MV-4-11 (cell line): ENCODE measurements around the gene TIMM17B.

Source experiments
- DNase-seq: peaks from one replicate; lab custom pipeline; 2025; lab: John Stamatoyannopoulos, UW

Gene TIMM17B

DNA sequence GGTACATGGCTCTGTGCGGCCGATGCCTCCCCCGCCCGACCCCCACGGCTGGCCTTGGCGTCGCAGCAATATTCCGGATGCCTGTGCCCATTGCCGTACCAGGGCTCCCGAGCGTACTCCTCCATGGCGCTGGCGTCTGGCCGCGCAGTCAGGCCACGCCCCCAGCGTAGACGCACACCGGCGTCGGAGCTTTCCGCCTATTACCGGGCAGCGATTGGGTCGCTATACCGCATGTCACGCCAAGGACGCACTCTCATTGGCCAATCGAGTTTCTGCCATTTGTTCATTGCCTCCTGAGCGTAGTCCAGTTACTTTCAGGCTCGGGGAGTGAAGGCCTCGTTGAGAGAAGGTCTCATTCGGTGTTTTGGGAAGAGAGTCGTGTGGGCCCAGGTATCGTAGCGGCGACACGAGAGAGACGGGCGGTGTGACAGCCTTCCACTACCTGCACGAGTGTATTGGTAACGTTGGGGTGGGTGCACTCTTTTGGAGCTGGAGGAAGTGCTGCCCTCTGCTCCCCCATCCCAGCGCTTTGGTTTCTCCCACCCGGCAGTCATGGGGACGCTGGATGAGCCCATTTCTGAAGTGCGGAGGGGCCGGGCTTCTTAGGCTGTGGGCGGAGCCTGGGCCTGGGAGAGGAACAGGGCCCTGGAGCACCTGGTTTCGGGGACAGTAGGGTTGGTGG is at the start of gene TIMM17B, which contains the start of gene PQBP1:
TSS of gene TIMM17B (minus strand) at position 144 of the 682 bp plus-strand sequence. CDS start at position 125, 19 bp downstream.
TSS of gene PQBP1 (plus strand) at position 306 of the 682 bp plus-strand sequence. CDS start 580 bp downstream, outside the sequence.
- peak; percentile 93 for DNase-seq

DNA sequence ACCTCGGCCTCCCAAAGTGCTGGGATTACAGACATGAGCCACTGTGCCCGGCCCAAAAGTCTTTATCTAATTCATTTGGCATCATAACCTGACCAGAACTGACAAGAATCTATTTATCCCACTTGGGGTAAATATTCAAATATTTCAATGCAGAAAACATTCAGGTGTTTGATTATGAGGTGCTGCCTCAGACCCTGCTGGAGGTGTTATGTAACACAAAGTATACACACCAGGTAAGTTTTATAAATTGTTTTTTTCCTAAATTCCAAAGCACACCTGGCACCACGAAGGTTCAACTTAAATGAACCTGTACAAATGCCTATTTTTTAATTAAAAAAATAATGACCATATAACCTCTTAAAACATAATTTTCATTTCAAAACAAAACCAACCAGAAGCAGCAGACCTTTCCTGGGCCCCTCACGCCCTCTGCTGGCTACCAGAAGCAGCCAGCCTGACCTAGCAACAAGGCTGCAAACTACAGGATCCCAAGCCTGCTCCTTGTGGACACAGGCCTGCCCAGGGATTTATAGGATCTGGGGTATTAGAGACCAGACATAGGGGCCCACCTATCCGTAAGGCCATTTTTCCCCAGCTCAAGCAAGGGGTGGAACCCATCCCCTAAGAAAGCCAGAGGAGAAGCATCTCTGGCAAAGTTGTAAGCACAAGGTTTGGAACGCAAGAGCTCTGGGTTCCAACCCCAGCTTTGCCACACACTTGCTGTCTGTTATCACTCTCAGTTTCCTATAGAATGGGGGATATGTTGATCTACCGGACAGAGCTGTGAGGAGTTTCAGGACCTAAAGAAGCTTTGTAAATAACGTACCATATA is 48.2 kb upstream of the TIMM17B start:
- peak; percentile 15 for DNase-seq

- no peak for DNase-seq
These were observed 45.3 kb upstream of the TIMM17B start for GRCh38 chrX:48942895-48943294.

GRCh38 chrX:48940404-48940955 is 42.9 kb upstream of the TIMM17B start:
- peak; percentile 40 for DNase-seq

DNA sequence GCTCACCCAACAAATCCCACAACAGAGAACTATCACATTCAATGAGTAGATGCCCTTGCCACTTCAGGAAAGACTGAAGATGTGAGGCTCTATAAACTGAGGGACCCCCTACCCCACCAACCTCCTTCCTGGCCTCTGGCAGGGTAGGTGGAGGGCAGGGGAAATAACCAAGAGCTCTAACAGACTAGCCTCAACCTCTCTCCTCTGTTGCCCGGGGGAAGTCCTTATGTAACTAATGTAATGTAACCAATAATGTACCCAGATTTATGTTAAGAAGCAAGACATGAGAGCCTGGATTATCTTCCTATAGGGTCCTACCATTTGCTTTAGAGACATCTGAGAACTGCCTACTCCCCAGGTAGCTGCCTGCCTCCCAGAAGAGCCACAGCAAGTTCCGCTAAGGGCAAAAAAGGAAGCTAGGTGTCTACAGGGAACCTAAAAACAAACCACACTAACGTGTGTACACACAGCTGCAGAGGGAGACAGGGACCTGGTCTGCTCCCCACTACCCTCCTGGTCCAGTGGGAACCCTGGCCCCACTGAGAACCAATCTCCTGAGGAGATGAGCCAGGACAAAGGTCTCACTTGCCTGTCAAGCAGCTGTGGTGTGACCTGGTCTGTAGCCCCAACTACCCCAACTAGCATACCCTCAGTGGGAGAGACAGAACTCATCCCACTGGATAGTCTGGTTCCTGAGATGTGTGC is 42.1 kb upstream of the TIMM17B start:
- DNase-seq = no peak

DNA sequence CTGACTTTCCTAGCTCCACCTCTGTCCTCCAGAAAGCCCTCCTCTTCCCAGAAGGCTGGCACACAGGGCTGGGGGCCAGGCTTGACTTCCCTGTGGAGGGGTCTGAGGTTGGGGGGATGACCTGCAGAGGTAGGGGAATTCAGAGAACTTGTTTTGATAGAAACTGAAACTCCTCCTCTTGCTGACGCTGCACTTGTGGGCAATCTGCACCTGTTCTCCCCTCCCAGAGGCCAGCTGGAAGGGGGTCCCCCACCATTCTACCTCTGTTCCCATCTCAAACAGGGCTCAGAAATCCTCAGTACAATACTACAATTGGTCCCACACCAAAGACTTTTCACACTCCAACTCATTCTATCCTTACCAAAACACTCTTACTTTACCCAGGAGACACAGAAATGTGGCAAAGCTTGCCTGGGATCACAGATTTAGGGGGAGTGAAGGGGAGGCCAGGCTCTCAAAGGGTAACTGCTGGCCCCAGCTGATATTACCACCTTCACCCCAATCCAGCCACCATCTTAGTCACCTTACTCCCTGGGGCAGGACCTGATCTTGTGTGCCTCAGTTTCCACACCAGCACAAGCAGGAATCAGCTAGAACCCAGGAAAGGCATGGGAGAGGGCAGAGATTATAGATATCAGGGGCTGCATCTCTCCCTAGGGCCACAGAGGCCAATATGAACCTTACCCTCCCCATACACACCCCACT is 41.3 kb upstream of the TIMM17B start:
- DNase-seq = no peak

DNA sequence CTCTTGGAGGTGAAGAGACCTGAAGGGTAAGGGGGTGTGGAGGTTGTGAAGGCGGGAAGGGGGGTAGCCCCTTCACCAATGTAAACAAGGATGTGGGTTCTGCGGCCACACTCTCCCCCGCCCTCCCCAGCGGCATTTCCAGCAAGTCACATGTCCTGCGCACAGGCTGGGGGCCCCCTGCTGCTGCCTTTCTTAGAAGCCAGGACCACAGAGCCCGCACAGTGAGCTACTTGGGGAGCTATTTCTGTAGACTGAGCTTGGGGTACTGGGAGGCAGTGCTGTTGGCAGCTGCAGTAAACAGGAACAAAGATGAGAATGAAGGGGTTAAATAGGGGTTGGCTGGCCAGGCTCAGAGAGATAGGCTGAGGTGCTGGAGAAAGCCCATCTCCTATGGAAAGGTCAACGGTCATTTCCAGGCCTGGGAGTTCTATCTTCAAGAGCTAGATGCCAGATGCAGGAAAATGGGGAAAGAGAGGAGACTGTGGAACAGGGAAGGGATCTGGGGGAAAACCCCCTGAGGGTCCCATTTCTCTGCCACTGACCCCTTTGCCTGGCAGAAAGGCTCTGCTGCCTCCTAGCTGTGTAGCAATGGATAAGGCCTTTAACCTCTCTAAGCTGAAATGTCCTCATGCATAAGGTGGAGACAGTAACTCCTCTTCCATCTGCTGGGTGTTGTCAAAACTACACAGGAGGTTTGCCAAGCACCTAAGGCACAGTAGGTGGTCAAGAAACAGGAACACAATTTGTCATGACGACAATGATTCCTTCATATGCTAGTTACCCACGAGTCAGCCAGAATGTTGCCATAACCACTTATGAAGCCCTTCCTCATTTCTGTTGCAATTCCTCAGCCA is 39.7 kb upstream of the TIMM17B start:
- peak; percentile 95 for DNase-seq

GRCh38 chrX:48936429-48937053 is 39.0 kb upstream of the TIMM17B start:
- DNase-seq = no peak

DNA sequence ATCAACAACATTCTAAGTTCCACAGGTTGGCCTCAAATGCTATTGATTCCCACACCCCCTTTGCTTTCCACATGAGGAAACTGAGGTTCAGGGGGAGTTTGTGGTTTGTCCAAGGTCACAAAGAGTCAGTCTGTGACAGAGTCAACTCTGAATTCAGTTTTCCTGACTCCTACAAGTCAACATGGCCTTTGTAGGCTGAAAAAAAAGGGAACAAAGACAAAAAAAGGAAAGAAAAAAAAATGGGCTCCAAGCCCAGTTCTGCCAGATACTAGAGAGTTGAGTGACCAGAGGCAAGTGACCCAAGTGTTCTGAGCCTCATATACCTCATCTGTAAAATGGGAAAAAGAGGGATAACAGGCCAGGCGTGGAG is 37.7 kb upstream of the TIMM17B start:
- DNase-seq = no peak

GRCh38 chrX:48934581-48935300 is 37.2 kb upstream of the TIMM17B start:
- no peak for DNase-seq

GRCh38 chrX:48933757-48934156 is 36.2 kb upstream of the TIMM17B start:
- peak; percentile 22 for DNase-seq

DNA sequence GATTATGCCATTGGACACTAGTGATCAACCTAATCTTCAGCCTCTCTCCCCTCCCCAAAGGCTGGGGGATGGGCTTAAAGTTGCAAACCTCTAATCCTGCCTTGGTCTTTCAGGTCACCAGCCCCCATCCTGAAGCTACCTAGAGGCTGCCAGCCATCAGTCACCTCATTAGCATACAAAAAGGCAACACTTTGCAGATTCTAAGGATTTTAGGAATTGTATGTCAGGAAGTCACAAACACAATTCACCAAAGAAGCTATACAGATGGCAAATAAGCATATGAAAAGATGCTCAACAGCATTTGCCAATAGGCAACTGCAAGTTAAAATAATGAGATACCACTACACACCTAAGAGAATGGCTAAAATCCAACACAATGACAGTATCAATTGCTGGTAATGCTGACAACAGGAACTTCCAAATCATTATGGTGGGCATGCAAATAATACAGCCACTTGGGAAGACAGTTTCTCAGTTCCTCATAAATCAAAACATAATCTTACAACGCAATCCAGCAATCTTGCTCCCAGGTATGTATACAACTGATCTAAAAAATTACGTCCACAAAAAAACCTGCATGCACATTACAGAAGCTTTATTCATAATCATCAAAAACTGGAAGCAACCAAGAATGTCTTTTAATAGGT is 30.3 kb upstream of the TIMM17B start:
- no peak for DNase-seq

DNA sequence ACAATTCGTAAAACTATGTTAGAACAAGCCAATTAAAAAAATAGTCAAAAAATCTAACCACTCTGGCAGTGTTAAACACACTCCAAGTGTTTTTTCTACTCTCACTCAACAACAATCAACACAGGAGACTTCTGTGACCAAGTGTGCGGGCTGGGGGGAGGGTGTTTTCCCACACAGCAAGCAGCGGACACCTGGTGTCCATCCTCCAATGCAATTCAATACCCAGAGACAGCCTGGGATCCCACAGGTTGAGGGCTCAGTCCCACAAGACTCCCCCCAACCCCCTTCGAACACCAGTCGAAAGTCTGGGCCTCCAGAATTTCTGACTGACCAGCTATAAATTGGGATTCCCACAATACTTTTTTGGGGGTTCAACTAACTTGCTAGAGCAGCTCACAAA is 29.6 kb upstream of the TIMM17B start:
- DNase-seq = no peak

GRCh38 chrX:48924270-48924669 is 26.7 kb upstream of the TIMM17B start:
- DNase-seq = no peak

- DNase-seq = no peak
These were observed 26.2 kb upstream of the TIMM17B start for GRCh38 chrX:48923771-48924170.

DNA sequence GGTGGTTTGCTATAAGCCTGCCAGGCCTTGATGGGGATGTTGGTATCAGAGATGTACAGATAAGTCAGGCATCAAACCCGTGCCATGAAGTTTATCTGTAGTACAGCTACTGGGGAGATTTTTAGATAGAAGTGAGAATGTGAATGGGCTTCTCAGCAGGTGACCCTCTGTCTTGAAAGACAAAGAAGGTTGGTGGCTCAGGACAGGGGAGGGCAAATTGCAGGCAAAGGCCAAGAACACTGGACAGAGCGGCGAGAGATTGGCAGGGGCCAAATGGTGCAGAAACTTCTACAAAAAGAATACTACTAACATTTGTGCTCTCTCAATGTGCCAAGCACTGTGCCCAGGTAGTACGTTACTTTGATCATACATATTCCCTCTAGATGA is 23.1 kb upstream of the TIMM17B start:
- no peak for DNase-seq

- peak; percentile 46 for DNase-seq
These were observed 22.6 kb upstream of the TIMM17B start for GRCh38 chrX:48919947-48920717.

GRCh38 chrX:48919360-48919841 is 21.8 kb upstream of the TIMM17B start:
- DNase-seq = no peak
